ENCODE measurements around the gene SLC10A4. TPM values are rescaled to one million over a fixed set of nuclear protein-coding genes. Genes with fewer than 3 reads are reported as not detected.
"Not testable (repeated sequence)": the region's sequence is repeated elsewhere in the genome, so short reads cannot be mapped to it uniquely, and the experiment has no call there.

SLC10A4 gene
- total RNA-seq, 4 donors from 2014 or later = not detected

DNA sequence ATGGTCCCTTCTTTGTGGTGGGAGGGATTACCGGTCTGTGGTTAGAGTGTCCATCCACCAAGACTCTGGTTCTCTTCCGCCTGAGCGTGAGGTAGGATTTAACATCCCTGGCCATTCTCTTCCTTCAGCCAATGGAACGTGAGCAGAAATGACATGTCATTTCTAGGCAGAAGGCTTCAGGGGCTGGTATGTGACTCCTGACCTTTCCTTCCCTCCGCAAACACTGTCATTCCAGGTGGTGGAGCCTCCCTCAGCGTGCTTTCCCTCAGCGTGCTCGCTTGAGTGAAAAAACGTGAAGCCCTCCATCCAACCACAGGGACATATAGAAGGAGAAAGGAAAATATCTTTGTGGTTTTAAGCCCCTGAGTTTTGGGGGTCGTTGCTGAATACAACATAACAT, 34.0 kb upstream of the SLC10A4 start:
- no peaks in the 10 kb centered on the region for H3K4me1 ChIP-seq
- no peak overlapping the region for H3K27ac ChIP-seq
- no peak overlapping the region for H3K4me3 ChIP-seq
- TF ChIP-seq, protein P1, sequence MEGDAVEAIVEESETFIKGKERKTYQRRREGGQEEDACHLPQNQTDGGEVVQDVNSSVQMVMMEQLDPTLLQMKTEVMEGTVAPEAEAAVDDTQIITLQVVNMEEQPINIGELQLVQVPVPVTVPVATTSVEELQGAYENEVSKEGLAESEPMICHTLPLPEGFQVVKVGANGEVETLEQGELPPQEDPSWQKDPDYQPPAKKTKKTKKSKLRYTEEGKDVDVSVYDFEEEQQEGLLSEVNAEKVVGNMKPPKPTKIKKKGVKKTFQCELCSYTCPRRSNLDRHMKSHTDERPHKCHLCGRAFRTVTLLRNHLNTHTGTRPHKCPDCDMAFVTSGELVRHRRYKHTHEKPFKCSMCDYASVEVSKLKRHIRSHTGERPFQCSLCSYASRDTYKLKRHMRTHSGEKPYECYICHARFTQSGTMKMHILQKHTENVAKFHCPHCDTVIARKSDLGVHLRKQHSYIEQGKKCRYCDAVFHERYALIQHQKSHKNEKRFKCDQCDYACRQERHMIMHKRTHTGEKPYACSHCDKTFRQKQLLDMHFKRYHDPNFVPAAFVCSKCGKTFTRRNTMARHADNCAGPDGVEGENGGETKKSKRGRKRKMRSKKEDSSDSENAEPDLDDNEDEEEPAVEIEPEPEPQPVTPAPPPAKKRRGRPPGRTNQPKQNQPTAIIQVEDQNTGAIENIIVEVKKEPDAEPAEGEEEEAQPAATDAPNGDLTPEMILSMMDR (IDR thresholded peaks at IDR 0.05) = no peak
- no peak for TF ChIP-seq POLR2A (IDR thresholded peaks at IDR 0.05)
- H3K36me3 ChIP-seq = no peaks in the 10 kb centered on the region
- DNase-seq = no peak
- no peaks in the 10 kb centered on the region for H3K9me3 ChIP-seq
- no peaks in the 10 kb centered on the region for H3K27me3 ChIP-seq

DNA sequence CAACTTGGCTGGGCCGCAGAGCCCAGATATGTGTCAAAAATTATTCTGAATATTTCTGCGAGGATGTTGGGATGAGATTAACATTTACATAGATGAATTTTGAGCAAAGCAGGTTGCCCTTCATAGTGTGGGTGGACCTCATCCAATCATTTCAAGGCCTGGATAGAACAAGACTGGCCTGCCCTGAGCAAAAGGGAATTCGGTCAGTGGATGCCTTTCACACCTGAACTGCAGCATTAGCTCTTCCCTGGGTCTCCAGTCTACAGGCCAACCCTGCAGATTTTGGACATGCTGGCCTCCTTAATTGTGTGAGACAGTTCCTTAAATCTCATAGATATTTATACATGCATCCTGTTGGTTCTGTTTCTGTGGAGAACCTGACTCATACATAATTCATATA, 32.4 kb upstream of the SLC10A4 start:
- Histone ChIP-seq H3K9me3 (no peaks in the 10 kb centered on the region), H3K36me3 (no peaks in the 10 kb centered on the region), H3K27ac (no peak overlapping the region), H3K4me1 (no peaks in the 10 kb centered on the region), H3K4me3 (no peak overlapping the region), H3K27me3 (no peaks in the 10 kb centered on the region)
- DNase-seq = no peak
- TF ChIP-seq, protein P1 (IDR thresholded peaks at IDR 0.05) = no peak
- no peak for TF ChIP-seq POLR2A (IDR thresholded peaks at IDR 0.05)

DNA sequence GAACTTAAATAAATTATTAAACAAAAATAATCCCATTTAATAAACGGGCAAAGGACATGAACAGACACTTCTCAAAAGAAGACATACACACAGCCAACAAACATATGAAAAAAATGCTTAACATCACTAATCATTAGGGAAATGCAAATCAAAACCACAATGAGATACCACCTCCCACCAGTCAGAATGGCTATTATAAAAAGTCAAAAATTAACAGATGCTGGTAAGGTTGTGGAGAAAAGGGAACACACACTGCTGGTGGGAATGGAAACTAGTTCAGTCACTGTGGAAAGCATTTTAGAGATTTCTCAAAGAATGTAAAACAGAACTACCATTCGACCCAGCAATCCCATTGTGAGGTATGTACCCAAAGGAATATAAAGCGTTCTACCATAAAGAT, 31.5 kb upstream of the SLC10A4 start:
- not testable (repeated sequence) for DNase-seq, H3K4me3 ChIP-seq, H3K9me3 ChIP-seq, H3K36me3 ChIP-seq, H3K4me1 ChIP-seq, H3K27ac ChIP-seq, H3K27me3 ChIP-seq

DNA sequence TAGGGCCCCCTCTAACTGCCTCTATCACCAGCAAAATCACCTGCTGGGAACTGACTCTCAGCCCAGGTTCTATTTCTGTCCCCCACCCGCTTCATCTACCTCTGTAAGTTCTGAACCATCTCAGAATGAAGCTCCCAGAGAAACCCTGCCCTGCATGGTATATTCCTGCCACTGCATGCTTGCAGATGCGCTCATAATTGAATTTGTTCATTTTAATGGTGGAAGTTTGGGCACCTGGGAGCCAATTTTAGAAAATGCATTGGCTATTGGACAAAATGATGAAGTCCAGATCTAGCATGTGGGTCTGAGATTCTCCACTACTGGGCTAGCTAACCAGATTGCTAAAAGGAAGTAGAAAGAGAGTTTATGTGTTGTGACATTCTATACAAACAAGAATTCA, 28.6 kb upstream of the SLC10A4 start:
- no peak overlapping the region for H3K27ac ChIP-seq
- no peaks in the 10 kb centered on the region for H3K4me1 ChIP-seq

DNA sequence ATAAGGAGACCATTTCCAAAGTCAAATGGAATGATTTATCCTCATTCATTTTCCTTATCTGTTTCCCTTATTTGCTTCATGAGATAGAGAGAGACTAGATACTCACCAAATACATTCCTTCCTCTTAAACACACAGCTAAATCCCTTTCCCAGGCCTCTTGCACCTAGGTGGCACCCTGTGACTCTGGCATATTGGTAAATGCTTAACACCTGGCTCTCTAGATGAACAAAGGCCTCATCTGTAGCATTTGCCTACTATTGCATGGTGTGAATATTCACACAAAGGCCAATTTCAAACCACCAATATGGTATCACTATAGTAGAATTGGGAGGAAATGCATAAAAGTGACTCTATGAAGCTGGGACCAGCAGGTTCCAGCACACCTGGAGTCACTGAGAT, 22.1 kb upstream of the SLC10A4 start:
- Histone ChIP-seq H3K36me3 (no peaks in the 10 kb centered on the region), H3K4me3 (no peak overlapping the region), H3K4me1 (no peaks in the 10 kb centered on the region), H3K27ac (no peak overlapping the region), H3K27me3 (no peaks in the 10 kb centered on the region), H3K9me3 (no peaks in the 10 kb centered on the region)
- no peak for TF ChIP-seq POLR2A (IDR thresholded peaks at IDR 0.05)
- TF ChIP-seq, protein P1 (IDR thresholded peaks at IDR 0.05) = no peak
- no peak for DNase-seq

More for the DNA sequence above, 28.6 kb upstream of the SLC10A4 start:
- no peaks in the 10 kb centered on the region for H3K36me3 ChIP-seq
- no peaks in the 10 kb centered on the region for H3K27me3 ChIP-seq
- TF ChIP-seq POLR2A (IDR thresholded peaks at IDR 0.05) = no peak
- TF ChIP-seq, protein P1 (IDR thresholded peaks at IDR 0.05) = no peak
- no peak for DNase-seq
- H3K9me3 ChIP-seq = no peaks in the 10 kb centered on the region
- no peak overlapping the region for H3K4me3 ChIP-seq

DNA sequence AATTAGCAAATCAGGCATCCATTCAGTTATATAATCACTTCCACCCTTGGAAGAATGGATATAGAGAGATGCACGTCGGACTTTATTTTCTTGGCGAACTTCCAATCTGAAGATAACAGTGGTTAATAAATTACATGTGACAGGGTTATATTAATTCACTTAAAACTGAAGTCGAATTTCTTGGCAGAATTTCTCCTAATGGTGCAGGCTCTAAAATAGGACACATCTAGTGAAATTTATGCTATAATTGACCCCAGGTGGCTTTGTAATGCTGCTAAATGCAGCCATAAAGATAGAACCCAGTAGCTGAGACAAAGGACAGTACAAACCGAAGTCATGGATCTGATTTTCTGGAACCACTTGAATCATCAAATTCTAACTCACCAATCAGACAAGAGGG, 20.8 kb upstream of the SLC10A4 start:
- Histone ChIP-seq H3K4me1 (no peaks in the 10 kb centered on the region), H3K36me3 (no peaks in the 10 kb centered on the region), H3K4me3 (no peak overlapping the region), H3K27ac (no peak overlapping the region), H3K27me3 (no peaks in the 10 kb centered on the region), H3K9me3 (no peaks in the 10 kb centered on the region)
- no peak for DNase-seq
- TF ChIP-seq, protein P1 (IDR thresholded peaks at IDR 0.05) = no peak
- TF ChIP-seq POLR2A (IDR thresholded peaks at IDR 0.05) = no peak
